ENCODE results near the gene CSH1. TPM values are rescaled to one million over a fixed set of nuclear protein-coding genes. Genes with fewer than 3 reads are reported as not detected.

The CSH1 gene
- total RNA-seq, 4 donors from 2014 or later: not detected

DNA sequence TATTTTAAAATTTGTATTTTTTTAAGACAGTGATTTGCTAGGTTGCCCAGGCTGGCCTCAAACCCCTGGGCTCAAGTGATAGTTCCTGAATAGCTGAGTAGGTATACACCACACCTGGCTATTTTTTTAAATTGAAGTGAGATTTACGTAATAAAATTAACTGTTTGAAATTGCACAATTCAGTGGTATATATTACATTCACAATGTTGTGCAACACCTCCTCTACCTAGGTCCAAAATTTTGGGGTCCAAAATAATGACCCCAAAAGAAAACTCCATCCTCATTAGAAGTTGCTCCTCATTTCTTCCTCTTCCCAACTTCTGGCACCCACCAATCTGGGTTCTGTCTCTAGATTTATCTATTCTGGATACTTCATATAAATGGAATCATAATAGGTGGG, 50.9 kb downstream of the CSH1 start:
- H3K36me3 ChIP-seq: no peaks in the 10 kb centered on the region
- peaks cover 0 to 6% (median 0%) of the 10 kb centered on the region in 3 donors for H3K9me3 ChIP-seq
- WGBS, 2 donors: 0 to 46% methylated on average over 1 of the region's 1 CpG
- H3K27ac ChIP-seq: no peak overlapping the region
- no peak for DNase-seq
- H3K27me3 ChIP-seq: no peaks in the 10 kb centered on the region
- peaks cover 13 to 37% (median 14%) of the 10 kb centered on the region in 3 donors for H3K4me1 ChIP-seq
- H3K4me3 ChIP-seq: no peak overlapping the region
- intact Hi-C loops (cut with DNase I): no loop called here
- TF ChIP-seq CTCF (IDR thresholded peaks at IDR 0.05) (no peak), POLR2A (IDR thresholded peaks at IDR 0.05) (no peak)

Small RNAs within 50 kb of the gene (small RNA-seq; reads per million reads assigned to genes)
- gene AC040958.1: 0 reads per million in 4 donors
- 0 reads per million in 4 donors for gene AC127029.1
- 0 reads per million in 4 donors for gene GH1

Other genes starting within 250 kb of the CSH1 start
- 1 to 10 TPM; 1.6 to 8.5 (median 4.7) TPM for gene LIMD2, start 196.4 kb downstream of the CSH1 start, total RNA-seq
- gene STRADA, start 154.8 kb downstream of the CSH1 start, total RNA-seq: 10 to 100 TPM in 3 of 4 donors, 1 to 10 TPM in 1; 9.2 to 25.4 (median 18.6) TPM
- gene CCDC47, start 123.0 kb downstream of the CSH1 start, total RNA-seq: 10 to 100 TPM; 55.9 to 66.4 (median 63.7) TPM
- gene DDX42, start 122.4 kb downstream of the CSH1 start, total RNA-seq: 10 to 100 TPM; 27.1 to 88.5 (median 51.9) TPM
- 10 to 100 TPM; 55.0 to 87.9 (median 80.7) TPM for gene PSMC5, start 69.1 kb downstream of the CSH1 start, total RNA-seq
- gene FTSJ3, start 68.9 kb downstream of the CSH1 start, total RNA-seq: 10 to 100 TPM; 19.8 to 52.3 (median 29.0) TPM
- 100 to 1,000 TPM; 111 to 161 (median 133) TPM for gene SMARCD2, start 53.9 kb downstream of the CSH1 start, total RNA-seq
- gene CSH2, start 22.9 kb downstream of the CSH1 start, total RNA-seq: not detected
- not detected for gene GH2, start 14.6 kb downstream of the CSH1 start, total RNA-seq
- gene CSHL1, start 14.7 kb upstream of the CSH1 start, total RNA-seq: not detected
- gene GH1, start 22.3 kb upstream of the CSH1 start, total RNA-seq: not detected
- 1 to 10 TPM in 3 of 4 donors, not detected in 1; 1.1 to 2.0 (median 1.3) TPM for gene CD79B, start 35.8 kb upstream of the CSH1 start, total RNA-seq
- under 1 TPM in 2 of 4 donors, not detected in 2; under 0.01 to 0.12 TPM for gene SCN4A, start 76.3 kb upstream of the CSH1 start, total RNA-seq
- gene PRR29, start 101.8 kb upstream of the CSH1 start, total RNA-seq: under 1 TPM in 1 of 4 donors, not detected in 3; 0.09 TPM
- 10 to 100 TPM in 2 of 4 donors, 1 to 10 TPM in 1, not detected in 1; 2.8 to 28.8 (median 11.8) TPM for gene ICAM2, start 124.1 kb upstream of the CSH1 start, total RNA-seq
- gene ERN1, start 233.6 kb upstream of the CSH1 start, total RNA-seq: 10 to 100 TPM in 3 of 4 donors, 1 to 10 TPM in 1; 9.2 to 19.1 (median 15.1) TPM